Measurements from ENCODE around the gene DCDC2B. TPM values are rescaled to one million over a fixed set of nuclear protein-coding genes. Genes with fewer than 3 reads are reported as not detected.

DCDC2B gene
- total and polyA plus RNA-seq, 9 donors, result 0.05 to 13.3 (median 0.30) TPM; not detected in 4

- intact Hi-C loops (cut with DNase I), result no loop called here
- no peaks in the 10 kb centered on the region for H3K27me3 ChIP-seq
- peak overlapping the region in 1 of 2 donors; percentile 86 for H3K27ac ChIP-seq
- no peak for DNase-seq
- no peaks in the 10 kb centered on the region for H3K36me3 ChIP-seq
- no peaks in the 10 kb centered on the region for H3K9me3 ChIP-seq
- 49 to 69% (median 61%) methylated on average over 4 of the region's 4 CpGs for WGBS, 3 donors
- no peak overlapping the region for H3K4me3 ChIP-seq
- peaks cover 11% of the 10 kb centered on the region for H3K4me1 ChIP-seq (ENCODE audit: insufficient read depth)
- TF ChIP-seq CTCF (IDR thresholded peaks at IDR 0.05), result no peak
Observed at GRCh38 chr1:32239337-32239736, 30.4 kb downstream of the DCDC2B start.

- no peaks in the 10 kb centered on the region for H3K36me3 ChIP-seq
- DNase-seq, result peak in 4 of 5 donors; percentile 32 to 54 (median 51)
- no peaks in the 10 kb centered on the region for H3K27me3 ChIP-seq
- H3K9me3 ChIP-seq, result no peaks in the 10 kb centered on the region
- H3K4me1 ChIP-seq (ENCODE audit: insufficient read depth), result peaks cover 11% of the 10 kb centered on the region
- TF ChIP-seq POLR2A (IDR thresholded peaks at IDR 0.05) (no peak), CTCF (IDR thresholded peaks at IDR 0.05) (no peak), EP300 (IDR thresholded peaks at IDR 0.05) (no peak)
- intact Hi-C loops (cut with DNase I), result loop anchor here in 1 of 4 donors (10.0 kb wide), 1 partner anchor 125 kb away; the partner anchor contains the start of genes FAM229A and TSSK3
- H3K27ac ChIP-seq, result peak overlapping the region; percentile 16 to 86
- 44 to 63% (median 54%) methylated on average over 20 of the region's 20 CpGs for WGBS, 3 donors
- peak overlapping the region; percentile 59 for H3K4me3 ChIP-seq
Observed at GRCh38 chr1:32239790-32240139, 30.9 kb downstream of the DCDC2B start.

GRCh38 chr1:32240140-32240951, 31.5 kb downstream of the DCDC2B start:
- peak; percentile 60 for TF ChIP-seq POLR2A (IDR thresholded peaks at IDR 0.05)
- peak; percentile 16 to 39 (median 18) for TF ChIP-seq CTCF (IDR thresholded peaks at IDR 0.05)
- no peak for TF ChIP-seq EP300 (IDR thresholded peaks at IDR 0.05)
- Histone ChIP-seq H3K27ac (peak overlapping the region; percentile 58 to 86), H3K36me3 (no peaks in the 10 kb centered on the region), H3K4me3 (peak overlapping the region; percentile 59), H3K9me3 (no peaks in the 10 kb centered on the region), H3K27me3 (no peaks in the 10 kb centered on the region), H3K4me1 (ENCODE audit: insufficient read depth) (peaks cover 9% of the 10 kb centered on the region)
- DNase-seq, result peak; percentile 82 to 87 (median 86)
- intact Hi-C loops (cut with DNase I), result loop anchor here in 1 of 4 donors (10.0 kb wide), 1 partner anchor 124 kb away; the partner anchor contains the start of genes FAM229A and TSSK3
- whole genome bisulfite sequencing, 3 donors, result 2 to 3% (median 2%) methylated on average over 54 to 62 of the region's 62 CpGs

GRCh38 chr1:32241001-32241763, 32.3 kb downstream of the DCDC2B start:
- H3K4me3 ChIP-seq, result peak overlapping the region; percentile 59
- peaks cover 4% of the 10 kb centered on the region for H3K4me1 ChIP-seq (ENCODE audit: insufficient read depth)
- no peaks in the 10 kb centered on the region for H3K36me3 ChIP-seq
- H3K27me3 ChIP-seq, result no peaks in the 10 kb centered on the region
- peak; percentile 43 for TF ChIP-seq POLR2A (IDR thresholded peaks at IDR 0.05)
- no peak for TF ChIP-seq EP300 (IDR thresholded peaks at IDR 0.05)
- 0 to 1% (median 1%) methylated on average over 49 to 55 of the region's 55 CpGs for WGBS, 3 donors
- peak overlapping the region; percentile 58 to 86 for H3K27ac ChIP-seq
- no peaks in the 10 kb centered on the region for H3K9me3 ChIP-seq
- intact Hi-C loops (cut with DNase I), result loop anchor here in 1 of 4 donors (10.0 kb wide), 1 partner anchor 124 kb away; the partner anchor contains the start of genes FAM229A and TSSK3
- peak; percentile 71 to 77 (median 74) for DNase-seq

Measured in ovary (tissue), 9 donors.